Neural cell (in vitro differentiated cells): ENCODE results near the gene PYDC1. TPM values are rescaled to one million over a fixed set of nuclear protein-coding genes. Genes with fewer than 3 reads are reported as not detected.

Experiments
- H2AFZ ChIP-seq: fragments of 200-600, 300-800 bp; sonication (generic), shearing (Covaris generic); 2 replicates; pipeline ENCODE4 v1.6.0; 2014; ENCODE audit warnings: low read depth, mild to moderate bottlenecking, antibody characterized with exemption, low read length, moderate library complexity
- H3F3A ChIP-seq: fragments of 200-600 bp; shearing (Covaris generic); 2 replicates; pipeline ENCODE4 v1.6.1; 2016; ENCODE audit warnings: mild to moderate bottlenecking, moderate library complexity, mixed read lengths, antibody characterized with exemption, low read length; ENCODE audit not compliant: insufficient read depth, poor library complexity, severe bottlenecking
- H3K27ac ChIP-seq: fragments of 200-600, 300-800 bp; sonication (generic), shearing (Covaris generic); 2 replicates; pipeline ENCODE4 v1.5.1; 2014; ENCODE audit warnings: mild to moderate bottlenecking, low read length, moderate library complexity
- H3K27me3 ChIP-seq: fragments of 300-800, 200-600 bp; sonication (generic), shearing (Covaris generic); 2 replicates; pipeline ENCODE4 v1.6.0; 2014; ENCODE audit warnings: mild to moderate bottlenecking, low read depth, low read length, moderate library complexity; ENCODE audit not compliant: insufficient read depth
- H3K36me3 ChIP-seq: fragments of 300-800, 200-600 bp; sonication (generic), shearing (Covaris generic); 2 replicates; pipeline ENCODE4 v1.5.1; 2014; ENCODE audit warnings: mild to moderate bottlenecking, antibody characterized with exemption, low read length, moderate library complexity; ENCODE audit not compliant: insufficient read depth
- H3K4me2 ChIP-seq: fragments of 300-800, 200-600 bp; sonication (generic), shearing (Covaris generic); 2 replicates; pipeline ENCODE4 v1.6.0; 2014; ENCODE audit warnings: mild to moderate bottlenecking, low read length
- H3K4me3 ChIP-seq: fragments of 300-800, 200-600 bp; sonication (generic), shearing (Covaris generic); 2 replicates; pipeline ENCODE4 v1.5.1; 2014; ENCODE audit warnings: mild to moderate bottlenecking, low read length, moderate library complexity
- H3K79me2 ChIP-seq: fragments of 200-600 bp; shearing (Covaris generic); replicated peaks from 2 replicates; pipeline ENCODE4 v1.6.0; 2014; ENCODE audit warnings: mild to moderate bottlenecking, low read length, moderate library complexity; ENCODE audit not compliant: insufficient read depth
- H3K9ac ChIP-seq: fragments of 300-800, 200-600 bp; sonication (generic), shearing (Covaris generic); 2 replicates; pipeline ENCODE4 v1.6.1; 2016; ENCODE audit warnings: mild to moderate bottlenecking, low read length, mixed read lengths
- H3K9me2 ChIP-seq: fragments of 200-600 bp; shearing (Covaris generic); 2 replicates; pipeline ENCODE4 v1.6.1; 2016; ENCODE audit warnings: mild to moderate bottlenecking, low read length, mixed read lengths; ENCODE audit not compliant: insufficient read depth
- H3K9me3 ChIP-seq: fragments of 200-600, 300-800 bp; sonication (generic), shearing (Covaris generic); 2 replicates; pipeline ENCODE4 v1.6.1; 2016; ENCODE audit warnings: mild to moderate bottlenecking, mixed run types, low read length, moderate library complexity, mixed read lengths
- H4K20me1 ChIP-seq: fragments of 200-600 bp; shearing (Covaris generic); 2 replicates; pipeline ENCODE4 v1.6.1; 2016; ENCODE audit warnings: mild to moderate bottlenecking, mixed run types; ENCODE audit not compliant: insufficient read depth
- EP300 ChIP-seq: fragments of 450-650 bp; conservative IDR thresholded peaks from 2 replicates; pipeline ENCODE4 v1.6.1; 2014; ENCODE audit warnings: antibody characterized with exemption, mild to moderate bottlenecking, moderate library complexity; ENCODE audit not compliant: poor library complexity, severe bottlenecking
- EZH2 ChIP-seq: fragments of 200-600, 300-800 bp; shearing (Covaris generic), sonication (generic); IDR thresholded peaks from 2 replicates; pipeline ENCODE4 v1.6.1; 2014; ENCODE audit warnings: antibody characterized with exemption, low read length, borderline replicate concordance, mild to moderate bottlenecking; ENCODE audit not compliant: insufficient read depth, poor library complexity, severe bottlenecking
- MXI1 ChIP-seq: fragments of 450-650 bp; conservative IDR thresholded peaks from 2 replicates; pipeline ENCODE4 v1.6.1; 2014; ENCODE audit warnings: antibody characterized with exemption, mild to moderate bottlenecking; ENCODE audit not compliant: poor library complexity, severe bottlenecking
- POLR2AphosphoS5 ChIP-seq: IDR thresholded peaks from 2 replicates; pipeline ENCODE4 v1.6.1; 2012
- RAD21 ChIP-seq: fragments of 450-650 bp; conservative IDR thresholded peaks from 2 replicates; pipeline ENCODE4 v1.6.1; 2014; ENCODE audit warnings: antibody characterized with exemption, mild to moderate bottlenecking, moderate library complexity
- REST ChIP-seq: IDR thresholded peaks from 2 replicates; pipeline ENCODE4 v1.6.1; 2012; ENCODE audit warnings: borderline replicate concordance
- SMC3 ChIP-seq: fragments of 450-650 bp; conservative IDR thresholded peaks from 2 replicates; pipeline ENCODE4 v1.6.1; 2014; ENCODE audit warnings: antibody characterized with exemption, mild to moderate bottlenecking, moderate library complexity; ENCODE audit not compliant: poor library complexity
- TAF1 ChIP-seq: IDR thresholded peaks from 2 replicates; pipeline ENCODE4 v1.6.1; 2012; ENCODE audit warnings: low read depth
- polyA plus RNA-seq: library from polyadenylated mRNA; depleted of rRNA; stranded (reverse); fragments of >200 nt; gene quantifications from 2 replicates; pipeline ENCODE4 v1.2.3, GENCODE V29; 2014
- TF ChIP-seq, protein P1 (sequence below): fragments of 450-650 bp; IDR thresholded peaks from 2 replicates; pipeline ENCODE4 v1.5.1; 2014; ENCODE audit warnings: antibody characterized with exemption, mild to moderate bottlenecking, moderate library complexity; ENCODE audit not compliant: poor library complexity, severe bottlenecking

The PYDC1 gene
- polyA plus RNA-seq, 1 donor from 2014 or later: not detected

- Histone ChIP-seq H3K4me2 (no peak overlapping the region), H3K27ac (no peak overlapping the region), H3K9ac (no peak overlapping the region), H4K20me1 (peaks cover 33% of the 10 kb centered on the region), H3K9me2 (no peaks in the 10 kb centered on the region), H3K4me3 (no peak overlapping the region), H3K36me3 (peaks cover 19% of the 10 kb centered on the region), H3K79me2 (peaks cover 20% of the 10 kb centered on the region), H3F3A (no peaks in the 10 kb centered on the region), H3K27me3 (no peaks in the 10 kb centered on the region), H3K9me3 (no peaks in the 10 kb centered on the region), H2AFZ (no peak overlapping the region)
- no peak for TF ChIP-seq RAD21
- no peak for TF ChIP-seq SMC3
- TF ChIP-seq TAF1: no peak
- no peak for TF ChIP-seq REST
- no peak for TF ChIP-seq MXI1
Observed at GRCh38 chr16:31190061-31190460, 26.9 kb downstream of the PYDC1 start.

DNA sequence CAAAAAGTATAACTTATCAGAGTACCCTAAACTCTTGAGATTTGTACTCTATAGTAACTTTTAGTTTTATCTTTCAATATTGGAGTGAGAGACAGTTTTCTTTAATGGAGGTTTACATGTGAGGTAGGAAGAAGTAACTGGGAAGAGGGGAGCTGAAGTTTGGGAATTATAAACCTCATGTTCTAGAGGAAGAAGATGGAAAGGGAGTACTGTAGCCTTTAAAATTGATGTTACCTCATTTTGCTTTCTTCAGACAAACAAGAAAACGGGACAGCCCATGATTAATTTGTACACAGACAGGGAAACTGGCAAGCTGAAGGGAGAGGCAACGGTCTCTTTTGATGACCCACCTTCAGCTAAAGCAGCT lies 27.5 kb downstream of the PYDC1 start:
- H3K27me3 ChIP-seq: no peaks in the 10 kb centered on the region
- H4K20me1 ChIP-seq: peaks cover 36% of the 10 kb centered on the region
- TF ChIP-seq, protein P1, sequence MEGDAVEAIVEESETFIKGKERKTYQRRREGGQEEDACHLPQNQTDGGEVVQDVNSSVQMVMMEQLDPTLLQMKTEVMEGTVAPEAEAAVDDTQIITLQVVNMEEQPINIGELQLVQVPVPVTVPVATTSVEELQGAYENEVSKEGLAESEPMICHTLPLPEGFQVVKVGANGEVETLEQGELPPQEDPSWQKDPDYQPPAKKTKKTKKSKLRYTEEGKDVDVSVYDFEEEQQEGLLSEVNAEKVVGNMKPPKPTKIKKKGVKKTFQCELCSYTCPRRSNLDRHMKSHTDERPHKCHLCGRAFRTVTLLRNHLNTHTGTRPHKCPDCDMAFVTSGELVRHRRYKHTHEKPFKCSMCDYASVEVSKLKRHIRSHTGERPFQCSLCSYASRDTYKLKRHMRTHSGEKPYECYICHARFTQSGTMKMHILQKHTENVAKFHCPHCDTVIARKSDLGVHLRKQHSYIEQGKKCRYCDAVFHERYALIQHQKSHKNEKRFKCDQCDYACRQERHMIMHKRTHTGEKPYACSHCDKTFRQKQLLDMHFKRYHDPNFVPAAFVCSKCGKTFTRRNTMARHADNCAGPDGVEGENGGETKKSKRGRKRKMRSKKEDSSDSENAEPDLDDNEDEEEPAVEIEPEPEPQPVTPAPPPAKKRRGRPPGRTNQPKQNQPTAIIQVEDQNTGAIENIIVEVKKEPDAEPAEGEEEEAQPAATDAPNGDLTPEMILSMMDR: no peak
- TF ChIP-seq MXI1: no peak
- TF ChIP-seq POLR2AphosphoS5: no peak
- TF ChIP-seq SMC3: no peak
- TF ChIP-seq TAF1: no peak
- TF ChIP-seq RAD21: no peak
- no peak for TF ChIP-seq EP300
- no peak for TF ChIP-seq EZH2
- no peak for TF ChIP-seq REST
- H3K36me3 ChIP-seq: peaks cover 19% of the 10 kb centered on the region
- no peaks in the 10 kb centered on the region for H3F3A ChIP-seq
- no peaks in the 10 kb centered on the region for H3K9me3 ChIP-seq
- H3K9me2 ChIP-seq: no peaks in the 10 kb centered on the region
- no peak overlapping the region for H3K4me3 ChIP-seq
- peaks cover 25% of the 10 kb centered on the region for H3K79me2 ChIP-seq
- H3K27ac ChIP-seq: no peak overlapping the region
- no peak overlapping the region for H3K9ac ChIP-seq
- no peak overlapping the region for H3K4me2 ChIP-seq
- H2AFZ ChIP-seq: no peak overlapping the region
